WTC11 (cell line): ENCODE data around the gene FAM20C. TPM values are rescaled to one million over a fixed set of nuclear protein-coding genes. Genes with fewer than 3 reads are reported as not detected.

Experiments used
- ATAC-seq: fragments of 200-7000 bp; cut with Tn5 transposase; 2 replicates; pipeline ENCODE4 v1.10.0; 2021; ENCODE audit warnings: mild to moderate bottlenecking, moderate library complexity
- CTCF ChIA-PET: fragments of 300-600 bp; sonication (Branson Sonifier 250); formaldehyde crosslinking; loops from one replicate; lab custom pipeline; 2021; ENCODE audit warnings: antibody characterized with exemption; lab: Charles Lee
- POLR2A ChIA-PET: fragments of 350-600 bp; sonication (Branson Sonifier 250); formaldehyde crosslinking; loops from one replicate; lab custom pipeline; 2021; ENCODE audit warnings: antibody characterized with exemption; lab: Charles Lee
- DNase-seq: peaks from one replicate; pipeline ENCODE4 v3.0.0; 2021; ENCODE audit warnings: low spot score
- H3K27ac Mint-ChIP-seq: 2 replicates; pipeline ENCODE4 v1.8.0; 2021; ENCODE audit warnings: mixed read lengths
- H3K27me3 Mint-ChIP-seq: 2 replicates; pipeline ENCODE4 v1.8.0; 2021; ENCODE audit warnings: low read depth, mild to moderate bottlenecking, moderate library complexity, mixed read lengths
- H3K36me3 Mint-ChIP-seq: 2 replicates; pipeline ENCODE4 v1.8.0; 2021; ENCODE audit warnings: mixed read lengths
- H3K4me1 Mint-ChIP-seq: 2 replicates; pipeline ENCODE4 v1.8.0; 2022; ENCODE audit warnings: mixed read lengths
- H3K4me3 Mint-ChIP-seq: 2 replicates; pipeline ENCODE4 v1.8.0; 2021; ENCODE audit warnings: mild to moderate bottlenecking, moderate library complexity, mixed read lengths
- H3K9me3 Mint-ChIP-seq: 2 replicates; pipeline ENCODE4 v1.8.0; 2021; ENCODE audit warnings: mixed read lengths
- CREM ChIP-seq: sonication (generic); formaldehyde crosslinking; IDR thresholded peaks from 2 replicates; pipeline ENCODE4 v1.8.1; 2022; ENCODE audit warnings: mild to moderate bottlenecking, missing genetic modification reagents, moderate library complexity
- E2F4 ChIP-seq: sonication (generic); formaldehyde crosslinking; IDR thresholded peaks from 2 replicates; pipeline ENCODE4 v1.8.1; 2022; ENCODE audit warnings: low read depth, mild to moderate bottlenecking, moderate library complexity, missing genetic modification reagents, borderline replicate concordance
- ELF4 ChIP-seq: sonication (generic); formaldehyde crosslinking; IDR thresholded peaks from 2 replicates; pipeline ENCODE4 v1.8.1; 2022; ENCODE audit warnings: low read depth, mild to moderate bottlenecking, moderate library complexity, missing genetic modification reagents
- ETV6 ChIP-seq: sonication (generic); formaldehyde crosslinking; IDR thresholded peaks from 2 replicates; pipeline ENCODE4 v1.8.1; 2022; ENCODE audit warnings: mild to moderate bottlenecking, missing genetic modification reagents
- FOXJ3 ChIP-seq: sonication (generic); formaldehyde crosslinking; IDR thresholded peaks from 2 replicates; pipeline ENCODE4 v1.9.0; 2021; ENCODE audit warnings: missing genetic modification reagents, mild to moderate bottlenecking, borderline replicate concordance
- FOXK1 ChIP-seq: sonication (generic); formaldehyde crosslinking; IDR thresholded peaks from 2 replicates; pipeline ENCODE4 v1.8.0; 2022; ENCODE audit warnings: mild to moderate bottlenecking, moderate library complexity, missing genetic modification reagents
- KAT7 ChIP-seq: sonication (generic); formaldehyde crosslinking; IDR thresholded peaks from 2 replicates; pipeline ENCODE4 v1.8.1; 2023; ENCODE audit warnings: missing genetic modification reagents, mild to moderate bottlenecking, borderline replicate concordance
- MYBL2 ChIP-seq: sonication (generic); formaldehyde crosslinking; IDR thresholded peaks from 2 replicates; pipeline ENCODE4 v1.8.1; 2023; ENCODE audit warnings: mild to moderate bottlenecking, moderate library complexity, missing genetic modification reagents
- NFE2L1 ChIP-seq: sonication (generic); formaldehyde crosslinking; IDR thresholded peaks from 2 replicates; pipeline ENCODE4 v1.8.1; 2023; ENCODE audit warnings: missing genetic modification reagents
- NFYB ChIP-seq: sonication (generic); formaldehyde crosslinking; conservative IDR thresholded peaks from 2 replicates; pipeline ENCODE4 v1.8.0; 2022; ENCODE audit warnings: low read depth, missing genetic modification reagents
- NR1H2 ChIP-seq: sonication (generic); formaldehyde crosslinking; IDR thresholded peaks from 2 replicates; pipeline ENCODE4 v1.9.0; 2021; ENCODE audit warnings: mild to moderate bottlenecking, moderate library complexity, missing genetic modification reagents
- PRDM15 ChIP-seq: sonication (generic); formaldehyde crosslinking; IDR thresholded peaks from 2 replicates; pipeline ENCODE4 v1.8.0; 2022; ENCODE audit warnings: missing genetic modification reagents
- RELA ChIP-seq: sonication (generic); formaldehyde crosslinking; IDR thresholded peaks from 2 replicates; pipeline ENCODE4 v1.8.1; 2022; ENCODE audit warnings: missing genetic modification reagents, mild to moderate bottlenecking, borderline replicate concordance
- SMAD4 ChIP-seq: sonication (generic); formaldehyde crosslinking; IDR thresholded peaks from 2 replicates; pipeline ENCODE4 v1.8.0; 2022; ENCODE audit warnings: mild to moderate bottlenecking, missing genetic modification reagents
- SOX15 ChIP-seq: fragments of 250-450 bp; sonication (Bioruptor Pico); IDR thresholded peaks from 2 replicates; pipeline ENCODE4 v1.9.0; 2021; ENCODE audit warnings: mild to moderate bottlenecking
- USF1 ChIP-seq: sonication (generic); formaldehyde crosslinking; IDR thresholded peaks from 2 replicates; pipeline ENCODE4 v1.8.0; 2022; ENCODE audit warnings: mild to moderate bottlenecking, missing genetic modification reagents
- ZNF232 ChIP-seq: sonication (generic); formaldehyde crosslinking; IDR thresholded peaks from 2 replicates; pipeline ENCODE4 v1.8.0; 2022; ENCODE audit warnings: mild to moderate bottlenecking, missing genetic modification reagents
- ZNF671 ChIP-seq: fragments of 250-450 bp; sonication (Bioruptor Pico); IDR thresholded peaks from 2 replicates; pipeline ENCODE4 v1.8.0; 2021; ENCODE audit warnings: mild to moderate bottlenecking
- total RNA-seq: library from RNA; stranded (reverse); gene quantifications from 3 replicates; pipeline ENCODE4 v1.2.3, GENCODE V29; 2021
- TF ChIP-seq, protein P1 (sequence below): fragments of 200-600 bp; IDR thresholded peaks from 2 replicates; pipeline ENCODE4 v1.8.0; 2022; ENCODE audit warnings: antibody characterized with exemption
- TF ChIP-seq, protein P2 (sequence below): sonication (generic); formaldehyde crosslinking; IDR thresholded peaks from 2 replicates; pipeline ENCODE4 v1.8.1; 2023; ENCODE audit warnings: mild to moderate bottlenecking, missing genetic modification reagents, moderate library complexity
- TF ChIP-seq, protein P3 (sequence below): fragments of 250-450 bp; sonication (Bioruptor Pico); IDR thresholded peaks from 2 replicates; pipeline ENCODE4 v2.1.2; 2022; ENCODE audit warnings: mild to moderate bottlenecking, moderate library complexity
- TF ChIP-seq, protein P4 (sequence below): sonication (generic); formaldehyde crosslinking; IDR thresholded peaks from 2 replicates; pipeline ENCODE4 v1.8.1; 2022; ENCODE audit warnings: mild to moderate bottlenecking, missing genetic modification reagents, moderate library complexity, borderline replicate concordance

FAM20C gene
- total RNA-seq, 1 experiment from 2014 or later: 64.9 TPM

DNA sequence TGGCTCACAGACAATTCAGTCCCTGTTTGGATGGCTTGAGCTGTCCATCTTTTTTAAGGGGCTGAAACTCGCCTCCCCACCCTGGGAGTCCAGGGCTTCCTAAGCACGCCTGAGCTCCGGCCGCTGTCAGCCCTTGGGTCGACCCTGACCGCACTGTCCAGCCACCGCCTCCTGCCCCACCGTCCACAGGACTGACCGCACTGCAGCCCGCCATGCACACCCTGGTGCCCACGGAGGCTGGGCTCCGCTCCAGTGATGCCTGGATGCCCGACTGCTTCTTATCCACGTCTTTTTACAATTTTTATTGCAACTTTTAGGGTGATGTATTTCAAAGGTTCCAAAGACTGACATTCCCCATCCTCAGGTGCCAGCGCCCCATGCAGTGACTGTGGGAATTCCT, 58.2 kb downstream of the FAM20C start (continued):
- TF ChIP-seq CREM (CRISPR knock-in tag) (no peak), NFE2L1 (CRISPR knock-in tag) (no peak), SMAD4 (CRISPR knock-in tag) (no peak), RELA (CRISPR knock-in tag) (no peak), ZNF232 (CRISPR knock-in tag) (no peak), FOXJ3 (CRISPR knock-in tag) (no peak), PRDM15 (CRISPR knock-in tag) (no peak)
- TF ChIP-seq, protein P1, sequence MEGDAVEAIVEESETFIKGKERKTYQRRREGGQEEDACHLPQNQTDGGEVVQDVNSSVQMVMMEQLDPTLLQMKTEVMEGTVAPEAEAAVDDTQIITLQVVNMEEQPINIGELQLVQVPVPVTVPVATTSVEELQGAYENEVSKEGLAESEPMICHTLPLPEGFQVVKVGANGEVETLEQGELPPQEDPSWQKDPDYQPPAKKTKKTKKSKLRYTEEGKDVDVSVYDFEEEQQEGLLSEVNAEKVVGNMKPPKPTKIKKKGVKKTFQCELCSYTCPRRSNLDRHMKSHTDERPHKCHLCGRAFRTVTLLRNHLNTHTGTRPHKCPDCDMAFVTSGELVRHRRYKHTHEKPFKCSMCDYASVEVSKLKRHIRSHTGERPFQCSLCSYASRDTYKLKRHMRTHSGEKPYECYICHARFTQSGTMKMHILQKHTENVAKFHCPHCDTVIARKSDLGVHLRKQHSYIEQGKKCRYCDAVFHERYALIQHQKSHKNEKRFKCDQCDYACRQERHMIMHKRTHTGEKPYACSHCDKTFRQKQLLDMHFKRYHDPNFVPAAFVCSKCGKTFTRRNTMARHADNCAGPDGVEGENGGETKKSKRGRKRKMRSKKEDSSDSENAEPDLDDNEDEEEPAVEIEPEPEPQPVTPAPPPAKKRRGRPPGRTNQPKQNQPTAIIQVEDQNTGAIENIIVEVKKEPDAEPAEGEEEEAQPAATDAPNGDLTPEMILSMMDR: no peak

DNA sequence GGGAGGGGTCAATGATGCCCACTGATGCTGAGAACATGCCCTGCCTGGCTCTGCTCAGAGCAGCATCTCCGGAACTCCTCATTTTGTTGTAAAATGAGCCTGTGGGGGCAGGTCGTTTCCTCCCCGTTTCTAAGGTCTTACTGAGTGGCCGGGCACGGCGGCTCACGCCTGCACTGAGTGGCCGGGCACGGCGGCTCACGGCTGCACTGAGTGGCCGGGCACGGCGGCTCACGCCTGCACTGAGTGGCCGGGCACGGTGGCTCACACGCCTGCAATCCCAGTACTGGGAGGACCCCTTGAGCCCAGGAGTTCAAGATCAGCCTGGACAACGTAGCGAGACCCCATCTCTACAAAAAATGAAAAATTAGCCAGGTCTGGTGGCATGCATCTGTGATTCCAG, 58.6 kb downstream of the FAM20C start:
- TF ChIP-seq NFE2L1 (CRISPR knock-in tag): no peak
- TF ChIP-seq FOXK1: no peak
- TF ChIP-seq, protein P2, sequence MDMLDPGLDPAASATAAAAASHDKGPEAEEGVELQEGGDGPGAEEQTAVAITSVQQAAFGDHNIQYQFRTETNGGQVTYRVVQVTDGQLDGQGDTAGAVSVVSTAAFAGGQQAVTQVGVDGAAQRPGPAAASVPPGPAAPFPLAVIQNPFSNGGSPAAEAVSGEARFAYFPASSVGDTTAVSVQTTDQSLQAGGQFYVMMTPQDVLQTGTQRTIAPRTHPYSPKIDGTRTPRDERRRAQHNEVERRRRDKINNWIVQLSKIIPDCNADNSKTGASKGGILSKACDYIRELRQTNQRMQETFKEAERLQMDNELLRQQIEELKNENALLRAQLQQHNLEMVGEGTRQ (CRISPR knock-in tag): no peak
- no peak for TF ChIP-seq RELA (CRISPR knock-in tag)
- TF ChIP-seq E2F4 (CRISPR knock-in tag): no peak
- no peak for TF ChIP-seq SOX15 (CRISPR knock-in tag)
- no peak for TF ChIP-seq ZNF232 (CRISPR knock-in tag)
- TF ChIP-seq MYBL2 (CRISPR knock-in tag): no peak
- TF ChIP-seq, all 79 proteins: peak for 0
- ChIA-PET POLR2A (no interaction called here), CTCF (no interaction called here)
- ATAC-seq (no peak), DNase-seq (no peak)
- Mint-ChIP-seq H3K27me3 (no peaks in the 10 kb centered on the region), H3K4me3 (no peak overlapping the region), H3K4me1 (no peaks in the 10 kb centered on the region), H3K9me3 (peaks cover 9% of the 10 kb centered on the region), H3K27ac (no peak overlapping the region), H3K36me3 (peaks cover 42% of the 10 kb centered on the region)

DNA sequence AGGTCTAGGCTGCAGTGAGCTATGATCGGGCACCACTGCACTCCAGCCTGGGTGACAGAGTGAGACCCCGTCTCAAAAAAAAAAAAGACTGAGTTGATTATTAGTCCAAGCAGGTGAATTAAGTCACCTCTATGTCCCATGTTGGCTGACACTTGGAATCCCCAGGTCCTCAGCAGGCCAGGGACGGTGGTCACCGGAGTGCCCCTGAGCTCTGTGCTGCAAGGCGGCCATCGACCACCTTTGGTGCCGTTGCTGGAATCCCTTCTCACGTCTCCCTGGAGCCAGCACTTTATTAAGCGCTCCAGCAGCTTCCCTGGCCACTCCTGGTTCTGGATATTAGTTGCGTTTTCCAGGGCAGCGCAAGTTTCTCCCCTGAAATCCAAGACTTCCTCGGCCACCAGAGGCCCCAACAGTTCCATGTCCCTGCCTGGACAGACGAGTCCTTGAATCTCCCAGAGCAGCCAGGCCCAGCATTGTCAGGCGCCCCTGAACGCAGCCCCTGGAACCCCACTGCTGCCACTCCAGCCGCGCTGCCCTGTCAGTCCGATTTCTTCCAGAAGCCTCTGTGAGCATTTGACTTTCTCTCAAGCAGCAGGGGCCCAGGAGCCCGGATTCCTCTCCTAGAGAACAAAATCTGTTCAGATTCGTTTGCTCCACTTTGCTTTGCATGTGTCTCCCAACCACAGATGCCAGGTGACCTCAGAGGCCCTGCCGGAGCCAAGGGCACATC, 59.2 kb downstream of the FAM20C start:
- no peak overlapping the region for H3K4me3 Mint-ChIP-seq
- H3K27ac Mint-ChIP-seq: no peak overlapping the region
- POLR2A ChIA-PET: no interaction called here
- DNase-seq (no peak), ATAC-seq (no peak)
- CTCF ChIA-PET: no interaction called here
- H3K36me3 Mint-ChIP-seq: peaks cover 44% of the 10 kb centered on the region
- H3K9me3 Mint-ChIP-seq: peaks cover 11% of the 10 kb centered on the region
- H3K4me1 Mint-ChIP-seq: no peaks in the 10 kb centered on the region
- H3K27me3 Mint-ChIP-seq: no peaks in the 10 kb centered on the region
- TF ChIP-seq USF1 (CRISPR knock-in tag) (no peak), FOXJ3 (CRISPR knock-in tag) (no peak), NR1H2 (no peak), RELA (CRISPR knock-in tag) (no peak), ETV6 (CRISPR knock-in tag) (no peak), KAT7 (no peak), ELF4 (CRISPR knock-in tag) (no peak), NFYB (no peak), ZNF671 (CRISPR knock-in tag) (no peak)
- TF ChIP-seq, protein P3, sequence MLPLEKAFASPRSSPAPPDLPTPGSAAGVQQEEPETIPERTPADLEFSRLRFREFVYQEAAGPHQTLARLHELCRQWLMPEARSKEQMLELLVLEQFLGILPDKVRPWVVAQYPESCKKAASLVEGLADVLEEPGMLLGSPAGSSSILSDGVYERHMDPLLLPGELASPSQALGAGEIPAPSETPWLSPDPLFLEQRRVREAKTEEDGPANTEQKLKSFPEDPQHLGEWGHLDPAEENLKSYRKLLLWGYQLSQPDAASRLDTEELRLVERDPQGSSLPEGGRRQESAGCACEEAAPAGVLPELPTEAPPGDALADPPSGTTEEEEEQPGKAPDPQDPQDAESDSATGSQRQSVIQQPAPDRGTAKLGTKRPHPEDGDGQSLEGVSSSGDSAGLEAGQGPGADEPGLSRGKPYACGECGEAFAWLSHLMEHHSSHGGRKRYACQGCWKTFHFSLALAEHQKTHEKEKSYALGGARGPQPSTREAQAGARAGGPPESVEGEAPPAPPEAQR (CRISPR knock-in tag): no peak
- TF ChIP-seq, protein P4, sequence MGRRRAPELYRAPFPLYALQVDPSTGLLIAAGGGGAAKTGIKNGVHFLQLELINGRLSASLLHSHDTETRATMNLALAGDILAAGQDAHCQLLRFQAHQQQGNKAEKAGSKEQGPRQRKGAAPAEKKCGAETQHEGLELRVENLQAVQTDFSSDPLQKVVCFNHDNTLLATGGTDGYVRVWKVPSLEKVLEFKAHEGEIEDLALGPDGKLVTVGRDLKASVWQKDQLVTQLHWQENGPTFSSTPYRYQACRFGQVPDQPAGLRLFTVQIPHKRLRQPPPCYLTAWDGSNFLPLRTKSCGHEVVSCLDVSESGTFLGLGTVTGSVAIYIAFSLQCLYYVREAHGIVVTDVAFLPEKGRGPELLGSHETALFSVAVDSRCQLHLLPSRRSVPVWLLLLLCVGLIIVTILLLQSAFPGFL (CRISPR knock-in tag): no peak
